Measurements from ENCODE around the gene GPRC5B.

Gene GPRC5B, protein sequence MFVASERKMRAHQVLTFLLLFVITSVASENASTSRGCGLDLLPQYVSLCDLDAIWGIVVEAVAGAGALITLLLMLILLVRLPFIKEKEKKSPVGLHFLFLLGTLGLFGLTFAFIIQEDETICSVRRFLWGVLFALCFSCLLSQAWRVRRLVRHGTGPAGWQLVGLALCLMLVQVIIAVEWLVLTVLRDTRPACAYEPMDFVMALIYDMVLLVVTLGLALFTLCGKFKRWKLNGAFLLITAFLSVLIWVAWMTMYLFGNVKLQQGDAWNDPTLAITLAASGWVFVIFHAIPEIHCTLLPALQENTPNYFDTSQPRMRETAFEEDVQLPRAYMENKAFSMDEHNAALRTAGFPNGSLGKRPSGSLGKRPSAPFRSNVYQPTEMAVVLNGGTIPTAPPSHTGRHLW

DNA sequence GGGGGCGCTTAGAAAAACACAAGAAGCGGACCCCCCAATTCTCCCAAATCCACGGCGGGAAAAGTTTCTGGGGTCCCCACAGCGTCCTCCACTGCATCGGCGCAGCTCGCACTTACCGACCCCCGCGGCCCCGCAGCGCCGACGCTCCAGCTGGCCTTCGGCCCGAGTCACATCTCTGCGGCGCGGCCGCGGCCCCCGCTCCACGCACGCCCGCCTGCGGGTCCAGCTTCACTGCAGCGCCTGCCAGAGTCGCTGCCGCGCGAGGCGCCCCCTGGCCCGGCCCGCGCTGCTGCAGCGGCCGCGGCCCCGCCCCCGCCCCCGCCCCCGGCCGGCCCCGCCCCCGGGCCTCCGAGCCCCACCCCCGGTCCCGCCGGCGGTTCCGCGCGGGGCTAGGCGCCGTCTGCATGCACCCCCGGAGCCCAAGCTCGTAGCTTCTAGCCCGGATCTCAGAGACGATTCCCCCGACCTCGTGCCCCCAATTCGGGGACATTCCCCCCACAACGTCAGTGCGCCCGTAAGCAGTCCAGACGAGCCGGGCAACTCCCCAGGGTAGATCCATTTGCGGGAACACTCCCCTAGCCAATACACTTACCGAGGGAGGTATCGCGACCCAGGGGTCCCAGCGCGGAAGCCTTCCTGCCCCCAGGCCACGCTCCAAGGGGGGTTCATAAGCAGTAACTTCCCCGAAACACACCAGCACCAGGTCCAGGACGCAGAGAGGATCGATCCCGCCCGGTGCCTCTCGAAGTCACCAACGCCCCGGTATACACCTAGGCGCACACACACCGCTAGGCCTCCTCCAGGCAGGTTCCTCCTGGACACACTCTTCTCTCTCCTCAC, at the start of gene GPRC5B:
GPRC5B (minus strand) TSS at position 238 of the 840 bp plus-strand sequence. CDS start 12,003 bp downstream, outside the sequence.
- no peak for TF ChIP-seq ZFX (IDR thresholded peaks at IDR 0.05)
- TF ChIP-seq, protein P1, sequence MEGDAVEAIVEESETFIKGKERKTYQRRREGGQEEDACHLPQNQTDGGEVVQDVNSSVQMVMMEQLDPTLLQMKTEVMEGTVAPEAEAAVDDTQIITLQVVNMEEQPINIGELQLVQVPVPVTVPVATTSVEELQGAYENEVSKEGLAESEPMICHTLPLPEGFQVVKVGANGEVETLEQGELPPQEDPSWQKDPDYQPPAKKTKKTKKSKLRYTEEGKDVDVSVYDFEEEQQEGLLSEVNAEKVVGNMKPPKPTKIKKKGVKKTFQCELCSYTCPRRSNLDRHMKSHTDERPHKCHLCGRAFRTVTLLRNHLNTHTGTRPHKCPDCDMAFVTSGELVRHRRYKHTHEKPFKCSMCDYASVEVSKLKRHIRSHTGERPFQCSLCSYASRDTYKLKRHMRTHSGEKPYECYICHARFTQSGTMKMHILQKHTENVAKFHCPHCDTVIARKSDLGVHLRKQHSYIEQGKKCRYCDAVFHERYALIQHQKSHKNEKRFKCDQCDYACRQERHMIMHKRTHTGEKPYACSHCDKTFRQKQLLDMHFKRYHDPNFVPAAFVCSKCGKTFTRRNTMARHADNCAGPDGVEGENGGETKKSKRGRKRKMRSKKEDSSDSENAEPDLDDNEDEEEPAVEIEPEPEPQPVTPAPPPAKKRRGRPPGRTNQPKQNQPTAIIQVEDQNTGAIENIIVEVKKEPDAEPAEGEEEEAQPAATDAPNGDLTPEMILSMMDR (conservative IDR thresholded peaks at IDR 0.05): peak; percentile 58
- peak within 1 kb of the TSS; percentile 32; the same call in 1 of the 2 replicates for H3K27ac ChIP-seq

DNA sequence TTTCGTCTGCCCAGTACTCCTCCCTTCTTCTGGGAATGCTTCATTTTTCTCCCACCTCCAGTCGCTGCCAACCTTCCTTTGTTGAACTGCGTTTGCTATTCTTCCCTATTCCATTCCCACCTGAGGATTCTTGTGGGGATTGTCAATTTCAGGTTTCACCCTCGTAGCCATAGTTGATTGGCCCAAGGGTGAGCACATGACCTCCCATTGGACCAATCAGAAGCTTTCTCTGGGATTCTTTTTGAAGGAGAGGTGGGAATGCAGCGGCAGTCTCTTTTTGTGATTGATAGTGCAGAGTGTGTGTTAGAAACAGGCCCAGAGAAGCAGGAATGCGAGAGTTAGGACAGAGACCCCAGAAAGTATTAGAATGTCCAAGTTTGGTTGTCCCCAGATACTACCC, 49.1 kb upstream of the GPRC5B start:
- H3K27ac ChIP-seq: no peak overlapping the region
- no peak for TF ChIP-seq ZFX (IDR thresholded peaks at IDR 0.05)
- TF ChIP-seq, protein P1 (conservative IDR thresholded peaks at IDR 0.05): no peak

DNA sequence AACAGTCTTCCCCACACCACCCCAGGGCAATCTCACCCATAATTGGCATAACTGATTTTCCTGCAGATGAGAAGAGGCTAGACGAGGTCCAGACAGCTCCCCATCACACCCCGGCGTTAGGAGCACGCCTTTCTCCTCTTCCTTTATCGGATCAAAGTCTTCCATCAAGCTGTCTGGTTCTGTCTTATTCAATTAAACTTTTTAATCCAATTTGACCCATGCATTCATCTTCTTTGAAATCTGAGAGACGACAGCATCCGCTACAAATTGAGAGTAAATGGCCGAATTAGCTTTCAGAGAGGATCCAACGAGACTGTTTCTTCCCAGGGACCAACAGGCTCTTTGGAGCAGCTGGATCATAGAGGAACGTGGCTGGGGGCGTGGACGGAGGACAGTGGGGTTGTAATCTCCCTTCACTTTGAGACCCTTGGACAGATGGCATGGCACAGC, 44.4 kb upstream of the GPRC5B start:
- TF ChIP-seq ZFX (IDR thresholded peaks at IDR 0.05): no peak
- TF ChIP-seq, protein P1 (conservative IDR thresholded peaks at IDR 0.05): no peak

DNA sequence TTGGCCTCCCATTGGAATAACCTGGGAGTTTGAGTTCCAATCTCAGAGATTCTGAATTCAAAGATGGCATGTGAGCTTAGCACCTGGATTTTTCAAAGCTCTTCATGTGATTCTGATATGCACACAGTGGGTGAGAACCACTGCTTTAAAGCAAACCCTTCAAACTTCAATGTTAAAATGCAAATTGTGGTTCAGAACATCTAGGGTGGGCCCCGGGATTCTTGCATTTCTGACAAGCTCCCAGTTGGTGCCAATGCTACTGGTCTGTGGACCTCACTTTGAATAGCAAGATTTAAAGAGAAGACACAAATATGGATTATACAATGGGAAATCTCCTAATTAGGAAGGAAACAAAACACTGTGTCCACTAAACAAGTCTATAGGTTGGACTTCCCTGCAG, 43.8 kb upstream of the GPRC5B start:
- H3K27ac ChIP-seq: no peak overlapping the region
- TF ChIP-seq, protein P1 (conservative IDR thresholded peaks at IDR 0.05): no peak
- no peak for TF ChIP-seq ZFX (IDR thresholded peaks at IDR 0.05)

More for the DNA sequence above, 44.4 kb upstream of the GPRC5B start:
- H3K27ac ChIP-seq: no peak overlapping the region

DNA sequence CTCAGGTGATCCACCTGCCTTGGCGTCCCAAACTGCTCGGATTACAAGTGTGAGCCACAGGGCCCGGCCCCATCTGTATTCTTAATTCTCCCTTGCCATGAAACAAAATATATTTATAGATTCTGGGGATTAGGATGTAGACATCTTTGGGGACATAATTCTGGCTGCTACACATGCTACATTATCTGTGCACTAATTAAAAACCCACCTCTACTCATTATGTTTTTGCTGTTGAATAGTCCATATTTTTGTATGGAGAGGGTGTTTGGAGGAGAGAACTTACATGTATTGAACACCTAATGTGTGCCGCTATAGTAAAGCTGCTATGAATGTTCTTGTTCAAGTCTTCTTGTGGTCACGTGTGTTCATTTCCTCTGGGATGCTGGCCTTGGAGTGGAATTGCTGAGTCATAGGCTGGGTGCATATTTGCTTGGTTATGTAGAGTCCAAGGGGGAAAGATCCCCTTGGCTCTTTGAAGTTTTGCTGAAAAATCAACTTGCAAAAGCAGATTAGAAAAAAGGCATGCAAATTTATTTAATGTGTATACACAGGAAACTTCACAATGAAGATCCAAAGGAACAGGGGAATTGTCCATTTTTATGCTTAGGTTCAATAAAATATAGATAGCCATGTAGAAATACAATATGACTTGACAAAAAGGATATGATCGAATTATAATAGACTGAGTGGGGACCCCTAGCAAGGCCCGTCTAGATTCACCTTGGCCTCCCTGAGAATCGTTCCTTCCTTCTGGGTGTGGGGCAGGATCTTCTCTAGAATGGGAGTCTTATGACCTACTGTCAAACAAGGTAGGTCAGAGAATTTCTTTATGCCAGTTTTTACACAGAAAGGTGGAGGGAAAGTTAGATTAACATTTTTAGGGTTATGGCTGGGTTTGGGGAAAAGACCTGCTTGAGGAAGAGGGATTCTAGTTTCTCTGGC, 42.1 kb upstream of the GPRC5B start:
- TF ChIP-seq, protein P1 (conservative IDR thresholded peaks at IDR 0.05): no peak
- TF ChIP-seq ZFX (IDR thresholded peaks at IDR 0.05): no peak

DNA sequence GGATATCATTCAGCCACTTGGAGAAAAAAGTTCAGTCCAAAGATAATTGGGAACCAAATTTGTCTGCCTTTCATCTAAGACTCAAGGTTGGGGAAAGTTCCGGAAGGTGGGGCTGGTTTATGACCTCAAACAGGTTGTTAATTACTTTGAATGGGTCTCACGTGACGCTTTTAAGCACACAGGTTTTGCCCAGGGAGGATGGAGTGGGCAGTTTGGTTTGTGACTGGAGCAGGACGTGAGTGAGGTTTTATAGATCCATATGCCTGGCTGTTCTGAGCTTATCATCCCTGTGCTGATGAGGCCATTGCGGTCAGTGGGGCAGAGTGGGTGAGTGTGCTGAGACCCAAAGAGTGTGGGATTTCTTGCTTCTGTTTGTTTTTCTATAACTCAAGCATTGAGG, 38.7 kb upstream of the GPRC5B start:
- no peak for TF ChIP-seq ZFX (IDR thresholded peaks at IDR 0.05)
- TF ChIP-seq, protein P1 (conservative IDR thresholded peaks at IDR 0.05): no peak

More for the DNA sequence above, 42.1 kb upstream of the GPRC5B start:
- no peak overlapping the region for H3K27ac ChIP-seq

More for the DNA sequence above, 38.7 kb upstream of the GPRC5B start:
- H3K27ac ChIP-seq: no peak overlapping the region
